ENCODE data around the gene ERAS.

Gene ERAS

DNA sequence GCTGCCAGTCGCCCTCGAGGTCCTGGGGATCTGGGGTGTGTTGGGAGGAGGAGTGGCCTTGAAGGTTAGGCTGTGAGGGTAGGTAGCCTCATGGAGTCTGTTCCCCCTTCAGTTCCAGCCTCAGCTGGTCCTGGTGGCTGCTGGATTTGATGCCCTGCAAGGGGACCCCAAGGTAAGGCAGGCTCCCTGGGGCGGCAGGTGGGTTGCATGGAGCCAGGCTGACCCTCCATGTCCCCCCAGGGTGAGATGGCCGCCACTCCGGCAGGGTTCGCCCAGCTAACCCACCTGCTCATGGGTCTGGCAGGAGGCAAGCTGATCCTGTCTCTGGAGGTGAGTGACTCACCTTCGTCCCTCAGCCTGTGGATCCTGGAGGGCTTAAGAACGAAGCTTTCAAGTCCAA is 11.6 kb upstream of the ERAS start:
- Histone ChIP-seq H3K18ac (ENCODE audit: low read length) (no peak overlapping the region), H2BK120ac (ENCODE audit: low read depth, low read length) (no peak overlapping the region), H3K9me3 (replicated peaks in 1 of 2; ENCODE audit: control insufficient read depth in 2 of 2, insufficient read depth in 1 of 2, low read depth in 1 of 2, low read length in 2 of 2) (no peaks in the 10 kb centered on the region), H2AK5ac (ENCODE audit: low read depth, low read length) (no peak overlapping the region), H3K4me3 (ENCODE audit: low read length in 2 of 2) (no peak overlapping the region), H3K36me3 (replicated peaks in 1 of 2; ENCODE audit: control insufficient read depth in 2 of 2, insufficient read depth in 2 of 2, low read length in 2 of 2) (peaks cover 16 to 60% of the 10 kb centered on the region in 2 donors), H2BK12ac (ENCODE audit: low read length) (no peak overlapping the region), H3K14ac (ENCODE audit: low read length) (no peak overlapping the region), H3K9ac (ENCODE audit: low read depth, low read length, poor library complexity) (no peak overlapping the region), H4K91ac (ENCODE audit: low read depth, low read length, poor library complexity) (no peak overlapping the region), H3K27ac (replicated peaks; ENCODE audit: low read length) (no peak overlapping the region), H3K27me3 (ENCODE audit: control insufficient read depth in 3 of 3, insufficient read depth in 3 of 3, low read depth in 1 of 3, low read length in 3 of 3) (peaks cover 0 to 3% (median 0%) of the 10 kb centered on the region in 3 experiments), H3K4me2 (ENCODE audit: insufficient read depth, low read length, poor library complexity, severe bottlenecking) (no peak overlapping the region), H3K4me1 (ENCODE audit: control insufficient read depth in 2 of 2, insufficient read depth in 1 of 2, low read depth in 1 of 2, low read length in 2 of 2) (no peaks in the 10 kb centered on the region), H2AFZ (ENCODE audit: low read length) (no peak overlapping the region), H2BK5ac (ENCODE audit: low read length) (no peak overlapping the region), H2BK15ac (ENCODE audit: low read length) (no peak overlapping the region), H3K79me1 (ENCODE audit: low read depth, low read length) (no peaks in the 10 kb centered on the region), H4K8ac (ENCODE audit: low read depth, low read length) (no peak overlapping the region), H3K4ac (ENCODE audit: low read length) (no peak overlapping the region), H3K23ac (ENCODE audit: low read depth, low read length, poor library complexity) (no peak overlapping the region)
- DNase-seq (ENCODE audit: low spot score), result no peak
- WGBS, 2 donors (ENCODE audit: extremely low coverage in 2 of 2, insufficient read length in 2 of 2, insufficient replicate concordance in 1 of 2), result no CpG with 5 or more reads among the region's 8 CpGs

- H3K4ac ChIP-seq (ENCODE audit: low read length), result no peak overlapping the region
- no peak overlapping the region for H4K8ac ChIP-seq (ENCODE audit: low read depth, low read length)
- no peak for DNase-seq (ENCODE audit: low spot score)
These were observed 11.0 kb upstream of the ERAS start for GRCh38 chrX:48815266-48815665.

DNA sequence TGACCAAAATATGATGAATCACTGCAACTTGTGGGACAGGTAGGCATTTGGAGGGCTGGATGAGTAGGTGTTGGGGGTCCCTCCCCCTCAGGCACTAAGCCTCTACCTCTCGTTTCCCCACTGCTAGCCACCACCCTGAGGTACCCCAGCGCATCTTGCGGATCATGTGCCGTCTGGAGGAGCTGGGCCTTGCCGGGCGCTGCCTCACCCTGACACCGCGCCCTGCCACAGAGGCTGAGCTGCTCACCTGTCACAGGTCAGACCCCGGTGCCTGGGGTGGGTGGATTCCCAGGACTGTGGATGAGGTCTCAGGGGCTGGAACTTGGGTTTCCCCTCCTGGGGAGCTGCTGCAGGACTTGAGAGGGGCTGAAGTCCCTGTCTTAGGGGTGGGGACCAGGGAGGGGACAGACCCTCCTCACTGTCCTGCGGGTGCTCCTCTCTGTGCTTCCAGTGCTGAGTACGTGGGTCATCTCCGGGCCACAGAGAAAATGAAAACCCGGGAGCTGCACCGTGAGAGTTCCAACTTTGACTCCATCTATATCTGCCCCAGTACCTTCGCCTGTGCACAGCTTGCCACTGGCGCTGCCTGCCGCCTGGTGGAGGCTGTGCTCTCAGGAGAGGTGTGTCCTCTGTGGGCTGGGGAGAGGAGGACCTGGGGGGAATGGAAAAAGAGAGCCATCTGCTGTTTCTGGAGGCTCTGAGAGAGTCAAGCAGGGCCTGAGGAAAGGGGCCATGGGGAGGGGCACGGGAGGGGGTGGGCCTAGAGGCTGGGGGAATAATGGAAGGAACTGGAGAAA is 10.1 kb upstream of the ERAS start:
- Histone ChIP-seq H2AFZ (ENCODE audit: low read length) (no peak overlapping the region), H3K18ac (ENCODE audit: low read length) (no peak overlapping the region), H3K14ac (ENCODE audit: low read length) (no peak overlapping the region), H3K9ac (ENCODE audit: low read depth, low read length, poor library complexity) (no peak overlapping the region), H3K4me2 (ENCODE audit: insufficient read depth, low read length, poor library complexity, severe bottlenecking) (no peak overlapping the region), H3K9me3 (replicated peaks in 1 of 2; ENCODE audit: control insufficient read depth in 2 of 2, insufficient read depth in 1 of 2, low read depth in 1 of 2, low read length in 2 of 2) (no peaks in the 10 kb centered on the region), H3K36me3 (replicated peaks in 1 of 2; ENCODE audit: control insufficient read depth in 2 of 2, insufficient read depth in 2 of 2, low read length in 2 of 2) (peaks cover 19 to 59% of the 10 kb centered on the region in 2 donors), H3K79me1 (ENCODE audit: low read depth, low read length) (no peaks in the 10 kb centered on the region), H2BK15ac (ENCODE audit: low read length) (no peak overlapping the region), H4K91ac (ENCODE audit: low read depth, low read length, poor library complexity) (no peak overlapping the region), H2BK5ac (ENCODE audit: low read length) (no peak overlapping the region), H2AK5ac (ENCODE audit: low read depth, low read length) (no peak overlapping the region), H3K27ac (replicated peaks; ENCODE audit: low read length) (no peak overlapping the region), H3K23ac (ENCODE audit: low read depth, low read length, poor library complexity) (no peak overlapping the region), H3K4me3 (ENCODE audit: low read length in 2 of 2) (no peak overlapping the region), H3K27me3 (ENCODE audit: control insufficient read depth in 3 of 3, insufficient read depth in 3 of 3, low read depth in 1 of 3, low read length in 3 of 3) (peaks cover 0 to 3% (median 0%) of the 10 kb centered on the region in 3 experiments), H4K8ac (ENCODE audit: low read depth, low read length) (no peak overlapping the region), H2BK120ac (ENCODE audit: low read depth, low read length) (no peak overlapping the region), H3K4ac (ENCODE audit: low read length) (no peak overlapping the region), H3K4me1 (ENCODE audit: control insufficient read depth in 2 of 2, insufficient read depth in 1 of 2, low read depth in 1 of 2, low read length in 2 of 2) (no peaks in the 10 kb centered on the region), H2BK12ac (ENCODE audit: low read length) (no peak overlapping the region)
- WGBS, 2 donors (ENCODE audit: extremely low coverage in 2 of 2, insufficient read length in 2 of 2, insufficient replicate concordance in 1 of 2), result no CpG with 5 or more reads among the region's 18 CpGs
- DNase-seq (ENCODE audit: low spot score), result no peak

More at GRCh38 chrX:48815266-48815665, 11.0 kb upstream of the ERAS start:
- no peak overlapping the region for H2BK15ac ChIP-seq (ENCODE audit: low read length)
- H3K4me3 ChIP-seq (ENCODE audit: low read length in 2 of 2), result no peak overlapping the region
- peaks cover 0 to 3% (median 0%) of the 10 kb centered on the region in 3 experiments for H3K27me3 ChIP-seq (ENCODE audit: control insufficient read depth in 3 of 3, insufficient read depth in 3 of 3, low read depth in 1 of 3, low read length in 3 of 3)
- no peak overlapping the region for H3K18ac ChIP-seq (ENCODE audit: low read length)
- H3K9ac ChIP-seq (ENCODE audit: low read depth, low read length, poor library complexity), result no peak overlapping the region
- H3K4me1 ChIP-seq (ENCODE audit: control insufficient read depth in 2 of 2, insufficient read depth in 1 of 2, low read depth in 1 of 2, low read length in 2 of 2), result no peaks in the 10 kb centered on the region
- H2AFZ ChIP-seq (ENCODE audit: low read length), result no peak overlapping the region
- no peaks in the 10 kb centered on the region for H3K79me1 ChIP-seq (ENCODE audit: low read depth, low read length)
- no peak overlapping the region for H3K4me2 ChIP-seq (ENCODE audit: insufficient read depth, low read length, poor library complexity, severe bottlenecking)
- no CpG with 5 or more reads among the region's 8 CpGs for WGBS, 2 donors (ENCODE audit: extremely low coverage in 2 of 2, insufficient read length in 2 of 2, insufficient replicate concordance in 1 of 2)
- no peak overlapping the region for H4K91ac ChIP-seq (ENCODE audit: low read depth, low read length, poor library complexity)
- peaks cover 16 to 60% of the 10 kb centered on the region in 2 donors for H3K36me3 ChIP-seq (replicated peaks in 1 of 2; ENCODE audit: control insufficient read depth in 2 of 2, insufficient read depth in 2 of 2, low read length in 2 of 2)
- no peak overlapping the region for H2BK5ac ChIP-seq (ENCODE audit: low read length)
- no peak overlapping the region for H3K27ac ChIP-seq (replicated peaks; ENCODE audit: low read length)
- no peak overlapping the region for H3K23ac ChIP-seq (ENCODE audit: low read depth, low read length, poor library complexity)
- no peaks in the 10 kb centered on the region for H3K9me3 ChIP-seq (replicated peaks in 1 of 2; ENCODE audit: control insufficient read depth in 2 of 2, insufficient read depth in 1 of 2, low read depth in 1 of 2, low read length in 2 of 2)
- no peak overlapping the region for H2BK12ac ChIP-seq (ENCODE audit: low read length)
- no peak overlapping the region for H3K14ac ChIP-seq (ENCODE audit: low read length)
- no peak overlapping the region for H2AK5ac ChIP-seq (ENCODE audit: low read depth, low read length)
- no peak overlapping the region for H2BK120ac ChIP-seq (ENCODE audit: low read depth, low read length)

DNA sequence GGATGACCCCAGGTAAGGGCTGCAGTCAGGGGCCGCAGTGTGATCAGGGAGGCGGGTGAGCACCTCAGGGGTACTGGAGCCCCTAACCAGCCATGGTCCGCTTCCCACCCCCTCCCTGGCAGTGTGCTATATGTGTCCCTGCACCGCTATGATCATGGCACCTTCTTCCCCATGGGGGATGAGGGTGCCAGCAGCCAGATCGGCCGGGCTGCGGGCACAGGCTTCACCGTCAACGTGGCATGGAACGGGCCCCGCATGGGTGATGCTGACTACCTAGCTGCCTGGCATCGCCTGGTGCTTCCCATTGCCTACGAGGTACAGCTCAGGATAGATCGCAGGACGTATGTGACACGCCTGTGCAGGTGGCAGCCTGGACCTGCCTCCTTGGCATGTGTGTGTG is 8.2 kb upstream of the ERAS start:
- H3K18ac ChIP-seq (ENCODE audit: low read length), result no peak overlapping the region
- no peak overlapping the region for H2BK5ac ChIP-seq (ENCODE audit: low read length)
- H3K23ac ChIP-seq (ENCODE audit: low read depth, low read length, poor library complexity), result no peak overlapping the region
- H3K27ac ChIP-seq (replicated peaks; ENCODE audit: low read length), result no peak overlapping the region
- no peak overlapping the region for H2AFZ ChIP-seq (ENCODE audit: low read length)
- no peak overlapping the region for H3K4me3 ChIP-seq (ENCODE audit: low read length in 2 of 2)
- no peak for DNase-seq (ENCODE audit: low spot score)
- H3K9ac ChIP-seq (ENCODE audit: low read depth, low read length, poor library complexity), result no peak overlapping the region
- H3K9me3 ChIP-seq (replicated peaks in 1 of 2; ENCODE audit: control insufficient read depth in 2 of 2, insufficient read depth in 1 of 2, low read depth in 1 of 2, low read length in 2 of 2), result no peaks in the 10 kb centered on the region
- no peak overlapping the region for H3K4me2 ChIP-seq (ENCODE audit: insufficient read depth, low read length, poor library complexity, severe bottlenecking)
- no peak overlapping the region for H2BK120ac ChIP-seq (ENCODE audit: low read depth, low read length)
- H2AK5ac ChIP-seq (ENCODE audit: low read depth, low read length), result no peak overlapping the region
- no peak overlapping the region for H2BK15ac ChIP-seq (ENCODE audit: low read length)
- H3K79me1 ChIP-seq (ENCODE audit: low read depth, low read length), result no peaks in the 10 kb centered on the region
- peaks cover 19 to 71% of the 10 kb centered on the region in 2 donors for H3K36me3 ChIP-seq (replicated peaks in 1 of 2; ENCODE audit: control insufficient read depth in 2 of 2, insufficient read depth in 2 of 2, low read length in 2 of 2)
- H3K4ac ChIP-seq (ENCODE audit: low read length), result no peak overlapping the region
- H3K4me1 ChIP-seq (ENCODE audit: control insufficient read depth in 2 of 2, insufficient read depth in 1 of 2, low read depth in 1 of 2, low read length in 2 of 2), result no peaks in the 10 kb centered on the region
- no peak overlapping the region for H2BK12ac ChIP-seq (ENCODE audit: low read length)
- no peak overlapping the region for H3K14ac ChIP-seq (ENCODE audit: low read length)
- peaks cover 0 to 3% (median 0%) of the 10 kb centered on the region in 3 experiments for H3K27me3 ChIP-seq (ENCODE audit: control insufficient read depth in 3 of 3, insufficient read depth in 3 of 3, low read depth in 1 of 3, low read length in 3 of 3)
- H4K8ac ChIP-seq (ENCODE audit: low read depth, low read length), result no peak overlapping the region
- H4K91ac ChIP-seq (ENCODE audit: low read depth, low read length, poor library complexity), result no peak overlapping the region
- no CpG with 5 or more reads among the region's 16 CpGs for WGBS, 2 donors (ENCODE audit: extremely low coverage in 2 of 2, insufficient read length in 2 of 2, insufficient replicate concordance in 1 of 2)
